PFSK-1 (cell line): Measurements from ENCODE around the gene RASL11B.

Experiments
- SIN3A ChIP-seq: IDR thresholded peaks from 2 replicates; pipeline ENCODE4 v1.6.1; 2012; ENCODE audit warnings: mild to moderate bottlenecking, low read length, moderate library complexity, borderline replicate concordance; ENCODE audit not compliant: insufficient read depth
- TAF1 ChIP-seq: IDR thresholded peaks from 2 replicates; pipeline ENCODE4 v1.6.1; 2012; ENCODE audit warnings: low read length, control low read depth, borderline replicate concordance; ENCODE audit not compliant: insufficient read depth

DNA sequence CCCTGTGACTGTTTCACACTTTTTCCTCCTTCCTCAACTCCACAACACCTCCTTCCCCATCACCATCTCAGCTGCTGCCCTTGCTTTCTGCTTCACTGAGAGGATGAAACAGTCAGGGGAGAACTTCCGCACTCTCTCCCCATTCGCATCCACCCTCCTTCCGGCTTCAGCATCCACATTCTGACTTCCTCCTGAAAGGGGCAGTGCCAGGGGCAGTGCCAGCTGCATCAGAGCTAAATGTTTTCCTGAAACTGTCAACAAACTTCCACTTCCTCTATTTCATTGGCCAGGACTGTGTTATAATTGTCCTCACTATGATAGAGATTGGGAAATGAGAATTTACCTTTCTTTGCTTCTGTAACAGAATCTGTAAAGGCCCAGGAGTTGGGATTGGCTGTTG, 18.2 kb upstream of the RASL11B start:
- TF ChIP-seq SIN3A: no peak
- TF ChIP-seq TAF1: no peak
